Measurements from ENCODE around the gene LRRC59. TPM values are rescaled to one million over a fixed set of nuclear protein-coding genes. Genes with fewer than 3 reads are reported as not detected.

Gene LRRC59
- total and polyA plus RNA-seq, 2 of the 13 experiments (the other 11 are each of a cell fraction or from before 2014, with no cell fraction given) = 87.3 to 222 TPM

DNA sequence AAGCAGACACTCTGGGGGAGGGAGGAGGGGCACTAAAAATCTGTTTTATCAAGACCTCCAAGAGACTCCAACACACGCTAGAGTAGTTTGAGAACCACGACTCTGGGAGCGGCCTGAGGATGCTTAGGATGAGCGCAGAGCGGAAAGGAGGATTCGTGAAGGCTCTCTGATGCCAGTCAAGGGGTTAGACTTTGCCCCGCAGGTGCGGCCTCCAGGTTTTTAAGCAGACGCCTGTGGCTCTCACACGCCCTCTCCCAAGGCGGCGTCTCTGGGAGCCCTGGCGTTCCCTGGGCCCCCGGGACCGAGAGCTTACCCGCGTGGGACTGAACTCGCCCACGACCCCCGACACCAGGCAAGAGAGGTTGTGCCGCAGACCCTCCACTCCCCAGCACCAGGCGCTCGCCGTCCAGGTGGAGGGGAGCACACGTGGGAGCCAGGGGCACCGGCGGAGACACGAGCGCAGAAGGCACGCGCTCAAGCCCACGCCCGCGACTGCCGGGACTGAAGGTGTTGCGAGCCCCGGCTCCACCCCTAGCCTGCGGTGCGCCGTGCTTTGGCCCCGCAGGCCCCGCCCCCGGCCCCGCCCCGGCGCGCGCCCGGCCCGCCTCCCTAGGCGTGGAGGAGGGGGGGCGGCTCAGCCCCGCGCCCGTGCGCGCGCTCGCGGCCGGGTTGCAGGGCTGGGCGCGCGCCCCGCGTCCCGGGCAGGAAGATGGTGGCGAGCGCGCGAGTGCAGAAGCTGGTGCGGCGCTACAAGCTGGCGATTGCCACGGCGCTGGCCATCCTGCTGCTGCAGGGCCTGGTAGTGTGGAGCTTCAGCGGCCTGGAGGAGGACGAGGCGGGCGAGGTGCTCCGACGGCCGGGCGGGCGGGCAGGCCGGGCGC lies 51.7 kb downstream of the LRRC59 start, which contains the start of gene XYLT2 (continued):
- TF ChIP-seq HIC2 (CRISPR knock-in tag; IDR thresholded peaks at IDR 0.05; ENCODE audit: low read depth) (0 out of 2 replicates have a peak, but pooled peaks have one; percentile 48), PCBP2 (optimal IDR thresholded peaks at IDR 0.05; ENCODE audit: low read depth, low read length, poor library complexity, severe bottlenecking) (no peak), HDAC2 (CRISPR knock-in tag; IDR thresholded peaks at IDR 0.05) (no peak), RXRB (CRISPR knock-in tag; IDR thresholded peaks at IDR 0.05; ENCODE audit: borderline replicate concordance) (no peak), TFDP2 (CRISPR knock-in tag; IDR thresholded peaks at IDR 0.05) (no peak), ATF7-NPFF (CRISPR knock-in tag; IDR thresholded peaks at IDR 0.05; ENCODE audit: low read depth) (peak; percentile 88; the same call in 1 of the 2 replicates), ZNF225 (CRISPR knock-in tag; IDR thresholded peaks at IDR 0.05) (peak; percentile 62; the same call in 1 of the 2 replicates), ZFX (CRISPR knock-in tag; IDR thresholded peaks at IDR 0.05; ENCODE audit: low read depth) (peak; percentile 84), ZNF224 (CRISPR knock-in tag; IDR thresholded peaks at IDR 0.05) (no peak; the same call in 1 of the 2 replicates), BCL3 (CRISPR knock-in tag; IDR thresholded peaks at IDR 0.05) (peak; percentile 81; the same call in 1 of the 2 replicates), RBAK (CRISPR knock-in tag; IDR thresholded peaks at IDR 0.05) (no peak), ARHGAP35 (CRISPR knock-in tag; IDR thresholded peaks at IDR 0.05; ENCODE audit: borderline replicate concordance) (peak; percentile 57; the same call in 1 of the 2 replicates), SMARCE1 (IDR thresholded peaks at IDR 0.05; ENCODE audit: borderline replicate concordance) (no peak), ELF1 (CRISPR knock-in tag; IDR thresholded peaks at IDR 0.05) (no peak), THAP11 (CRISPR knock-in tag; IDR thresholded peaks at IDR 0.05) (no peak; the same call in 1 of the 2 replicates), PAWR (CRISPR knock-in tag; IDR thresholded peaks at IDR 0.05; ENCODE audit: borderline replicate concordance) (no peak), KDM5A (IDR thresholded peaks at IDR 0.05; ENCODE audit: borderline replicate concordance, low read length) (peak; percentile 70; the same call in 1 of the 2 replicates), HDAC1 (CRISPR knock-in tag; IDR thresholded peaks at IDR 0.05) (no peak; the same call in 1 of the 2 replicates), ZBTB38 (CRISPR knock-in tag; IDR thresholded peaks at IDR 0.05) (0 out of 2 replicates have a peak, but pooled peaks have one; percentile 27), ZFP90 (CRISPR knock-in tag; IDR thresholded peaks at IDR 0.05; ENCODE audit: borderline replicate concordance) (peak; percentile 98; the same call in 1 of the 2 replicates)
- TF ChIP-seq, protein P1, sequence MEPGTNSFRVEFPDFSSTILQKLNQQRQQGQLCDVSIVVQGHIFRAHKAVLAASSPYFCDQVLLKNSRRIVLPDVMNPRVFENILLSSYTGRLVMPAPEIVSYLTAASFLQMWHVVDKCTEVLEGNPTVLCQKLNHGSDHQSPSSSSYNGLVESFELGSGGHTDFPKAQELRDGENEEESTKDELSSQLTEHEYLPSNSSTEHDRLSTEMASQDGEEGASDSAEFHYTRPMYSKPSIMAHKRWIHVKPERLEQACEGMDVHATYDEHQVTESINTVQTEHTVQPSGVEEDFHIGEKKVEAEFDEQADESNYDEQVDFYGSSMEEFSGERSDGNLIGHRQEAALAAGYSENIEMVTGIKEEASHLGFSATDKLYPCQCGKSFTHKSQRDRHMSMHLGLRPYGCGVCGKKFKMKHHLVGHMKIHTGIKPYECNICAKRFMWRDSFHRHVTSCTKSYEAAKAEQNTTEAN (CRISPR knock-in tag; conservative IDR thresholded peaks at IDR 0.05) = no peak
- TF ChIP-seq, protein P2, sequence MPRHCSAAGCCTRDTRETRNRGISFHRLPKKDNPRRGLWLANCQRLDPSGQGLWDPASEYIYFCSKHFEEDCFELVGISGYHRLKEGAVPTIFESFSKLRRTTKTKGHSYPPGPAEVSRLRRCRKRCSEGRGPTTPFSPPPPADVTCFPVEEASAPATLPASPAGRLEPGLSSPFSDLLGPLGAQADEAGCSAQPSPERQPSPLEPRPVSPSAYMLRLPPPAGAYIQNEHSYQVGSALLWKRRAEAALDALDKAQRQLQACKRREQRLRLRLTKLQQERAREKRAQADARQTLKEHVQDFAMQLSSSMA (CRISPR knock-in tag; IDR thresholded peaks at IDR 0.05) = 0 out of 2 replicates have a peak, but pooled peaks have one; percentile 70

Data from HepG2 (cell line).